HG02852 (cell line): ENCODE data around the gene PCDHGA9.
A peak's percentile ranks its signal among the peaks of the same experiment; 100 is the strongest.
"Not testable (repeated sequence)": the region's sequence is repeated elsewhere in the genome, so short reads cannot be mapped to it uniquely, and the experiment has no call there.

Experiments used
- ATAC-seq: cut with Tn5 transposase; IDR thresholded peaks from one replicate; pipeline ENCODE4 v1.9.1; 2021; ENCODE audit warnings: mild to moderate bottlenecking, moderate library complexity; ENCODE audit not compliant: unreplicated experiment

PCDHGA9 gene

DNA sequence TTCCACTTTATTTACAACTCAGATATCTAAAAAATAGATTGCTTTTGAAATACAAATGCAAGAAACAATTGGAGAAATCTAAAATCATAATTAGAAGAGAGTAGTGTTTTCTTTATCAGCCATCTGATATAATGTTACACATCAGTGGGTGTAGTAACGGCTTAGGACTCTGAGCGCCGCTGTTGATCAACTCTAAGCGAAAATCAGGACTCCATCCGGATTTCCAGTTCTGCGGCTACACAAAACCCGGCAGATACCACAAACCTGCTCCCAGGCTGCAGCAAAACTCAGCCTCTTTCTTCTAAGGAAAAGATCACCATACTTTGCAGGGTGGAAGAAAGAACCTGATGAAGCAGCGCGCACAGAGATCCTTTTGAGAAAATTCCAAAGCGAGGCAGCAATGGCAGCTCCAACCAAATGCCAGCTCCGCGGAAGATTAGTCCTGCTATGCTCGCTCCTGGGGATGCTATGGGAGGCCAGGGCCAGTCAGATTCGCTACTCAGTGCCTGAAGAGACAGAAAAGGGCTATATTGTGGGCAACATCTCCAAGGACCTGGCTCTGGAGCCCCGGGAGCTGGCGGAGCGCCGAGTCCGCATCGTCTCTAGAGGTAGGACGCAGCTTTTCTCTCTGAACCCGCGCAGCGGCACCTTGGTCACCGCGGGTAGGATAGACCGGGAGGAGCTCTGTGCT lies at the start of gene PCDHGA9:
Gene PCDHGA9 (plus strand): TSS at position 226 of the 691 bp plus-strand sequence. CDS start 175 bp downstream, at position 401.
- no peak for ATAC-seq

DNA sequence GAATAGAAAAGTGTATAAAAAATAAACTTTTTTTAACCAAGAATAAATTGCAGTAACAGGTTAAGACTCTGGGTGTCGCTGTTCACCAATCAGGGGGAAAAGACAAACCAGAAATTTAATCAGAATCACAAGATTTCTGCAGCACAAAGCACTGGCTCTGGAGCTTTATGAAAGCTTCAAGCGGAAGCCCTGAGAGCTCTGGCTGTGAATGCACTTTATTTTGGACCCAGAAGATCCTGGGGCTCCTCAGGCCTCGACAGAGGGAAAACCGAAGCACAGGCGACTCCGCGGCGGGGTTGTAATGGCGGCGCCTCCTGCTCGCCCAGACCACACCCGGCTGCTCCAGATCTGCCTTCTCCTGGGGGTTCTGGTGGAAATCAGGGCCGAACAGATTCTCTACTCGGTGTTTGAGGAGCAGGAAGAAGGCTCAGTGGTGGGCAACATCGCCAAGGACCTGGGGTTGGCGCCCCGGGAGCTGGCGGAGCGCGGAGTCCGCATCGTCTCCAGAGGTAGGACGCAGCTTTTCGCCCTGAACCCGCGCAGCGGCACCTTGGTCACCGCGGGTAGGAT lies 47.6 kb upstream of the PCDHGA9 start, which contains the start of gene PCDHGA4:
Gene PCDHGA4 (plus strand): TSS at position 122 of the 570 bp plus-strand sequence. CDS start 87 bp downstream, at position 209.
- ATAC-seq = no peak

DNA sequence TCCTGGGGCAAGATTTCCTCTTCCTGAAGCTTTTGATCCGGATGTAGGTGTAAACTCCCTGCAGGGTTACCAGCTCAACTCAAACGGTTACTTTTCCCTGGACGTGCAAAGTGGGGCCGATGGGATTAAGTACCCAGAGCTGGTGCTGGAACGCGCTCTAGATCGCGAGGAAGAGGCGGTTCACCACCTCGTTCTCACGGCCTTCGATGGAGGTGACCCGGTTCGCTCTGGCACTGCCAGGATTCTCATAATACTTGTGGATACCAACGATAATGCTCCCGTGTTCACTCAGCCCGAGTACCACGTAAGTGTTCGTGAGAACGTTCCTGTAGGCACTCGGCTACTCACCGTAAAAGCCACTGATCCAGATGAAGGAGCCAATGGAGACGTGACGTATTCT lies 46.9 kb upstream of the PCDHGA9 start:
- no peak for ATAC-seq

DNA sequence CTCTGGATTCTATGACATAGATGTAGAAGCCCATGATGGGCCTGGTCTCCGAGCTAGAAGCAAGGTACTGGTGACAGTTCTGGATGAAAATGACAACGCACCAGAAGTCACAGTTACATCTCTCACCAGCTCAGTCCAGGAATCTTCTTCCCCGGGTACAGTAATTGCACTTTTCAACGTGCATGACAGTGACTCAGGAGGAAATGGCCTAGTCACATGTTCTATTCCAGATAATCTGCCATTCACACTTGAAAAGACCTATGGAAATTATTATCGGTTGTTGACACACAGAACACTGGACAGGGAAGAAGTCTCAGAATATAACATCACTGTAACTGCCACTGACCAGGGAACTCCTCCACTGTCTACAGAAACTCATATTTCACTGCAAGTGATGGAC lies 46.4 kb upstream of the PCDHGA9 start:
- no peak for ATAC-seq

GRCh38 chr5:141356950-141357349 lies 45.6 kb upstream of the PCDHGA9 start:
- ATAC-seq = no peak

GRCh38 chr5:141359790-141360426 lies 42.7 kb upstream of the PCDHGA9 start, which contains the start of gene PCDHGB2:
TSS of gene PCDHGB2 (plus strand) at chr5:141359994. CDS start at chr5:141360136, 142 bp downstream.
- ATAC-seq = no peak

GRCh38 chr5:141360685-141361084 lies 41.9 kb upstream of the PCDHGA9 start:
- ATAC-seq = no peak

DNA sequence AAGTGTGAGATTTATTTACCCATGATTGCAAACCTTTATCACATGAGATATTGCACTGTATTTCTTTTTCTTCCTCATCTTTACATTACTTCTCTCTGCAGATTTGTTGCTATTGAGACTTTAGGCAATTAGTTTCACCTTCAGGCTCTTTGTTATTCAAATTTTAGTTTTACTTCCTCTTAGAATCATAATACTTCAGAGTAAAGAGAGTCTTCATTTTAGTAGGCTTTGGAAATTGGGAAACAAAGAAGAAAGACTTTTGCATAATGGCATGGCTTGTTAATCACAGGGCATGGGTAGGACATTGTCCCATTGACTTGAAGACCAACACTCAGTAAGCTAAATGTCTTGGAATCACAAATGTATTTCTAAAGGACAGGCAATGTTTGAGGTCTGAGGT lies 39.9 kb upstream of the PCDHGA9 start:
- no peak for ATAC-seq

DNA sequence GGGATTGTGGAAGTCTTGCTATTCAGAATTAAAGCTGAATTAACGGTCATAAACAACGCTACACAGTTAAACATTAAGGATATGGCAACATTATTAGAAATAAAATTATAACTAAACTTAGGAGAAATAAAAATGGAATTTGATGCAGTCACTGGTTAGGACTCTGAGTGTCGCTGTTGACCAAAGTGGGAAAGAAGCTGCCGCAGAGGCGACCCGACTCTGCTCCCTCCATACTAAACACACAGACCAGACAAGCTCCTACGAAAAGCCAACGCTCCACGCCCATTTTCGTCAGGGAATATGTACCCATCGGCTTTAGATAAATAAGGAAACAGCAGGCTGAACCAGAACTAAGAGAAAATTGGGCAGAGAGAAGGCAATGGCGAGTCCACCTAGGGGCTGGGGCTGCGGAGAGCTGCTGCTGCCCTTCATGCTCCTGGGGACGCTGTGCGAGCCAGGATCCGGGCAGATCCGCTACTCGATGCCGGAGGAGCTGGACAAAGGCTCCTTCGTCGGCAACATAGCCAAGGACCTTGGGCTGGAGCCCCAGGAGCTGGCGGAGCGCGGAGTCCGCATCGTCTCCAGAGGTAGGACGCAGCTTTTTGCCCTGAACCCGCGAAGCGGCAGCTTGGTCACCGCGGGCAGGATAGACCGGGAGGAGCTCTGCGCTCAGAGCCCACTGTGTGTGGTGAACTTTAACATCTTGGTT lies 38.5 kb upstream of the PCDHGA9 start, which contains the start of gene PCDHGA5:
Gene PCDHGA5 (plus strand): TSS at position 211 of the 709 bp plus-strand sequence. CDS start 169 bp downstream, at position 380.
- no peak for ATAC-seq

GRCh38 chr5:141366016-141366896 lies 36.3 kb upstream of the PCDHGA9 start:
- ATAC-seq = no peak

DNA sequence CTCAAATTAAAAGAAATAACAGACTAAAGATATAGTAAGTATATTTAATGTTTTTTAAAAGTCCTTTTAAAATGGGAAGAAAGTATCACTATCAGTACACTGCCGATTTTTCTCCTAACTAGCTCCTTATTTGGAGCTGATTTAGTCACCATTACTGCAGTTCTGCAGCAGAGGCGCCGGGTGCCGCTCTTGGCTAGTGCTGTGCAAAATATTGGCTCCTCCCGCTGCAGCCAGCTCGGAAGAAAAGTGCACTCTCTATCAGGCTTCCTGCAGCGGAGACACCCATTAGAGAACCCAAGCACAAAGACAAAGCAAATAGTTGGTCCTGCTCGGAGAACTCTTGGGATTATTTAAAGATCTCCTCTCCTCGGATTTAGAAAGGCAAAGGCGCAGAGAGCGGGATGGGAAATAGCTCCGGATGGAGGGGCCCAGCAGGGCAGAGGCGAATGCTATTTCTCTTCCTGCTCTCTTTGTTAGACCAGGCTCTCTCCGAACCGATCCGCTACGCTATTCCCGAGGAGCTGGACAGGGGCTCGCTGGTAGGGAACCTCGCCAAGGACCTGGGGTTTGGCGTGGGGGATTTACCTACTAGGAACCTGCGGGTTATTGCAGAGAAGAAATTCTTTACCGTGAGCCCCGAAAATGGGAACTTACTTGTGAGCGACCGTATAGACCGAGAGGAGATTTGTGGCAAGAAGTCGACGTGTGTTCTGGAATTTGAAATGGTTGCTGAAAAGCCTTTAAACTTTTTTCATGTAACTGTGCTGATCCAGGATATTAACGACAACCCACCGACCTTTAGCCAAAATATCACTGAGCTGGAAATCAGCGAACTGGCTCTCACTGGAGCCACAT lies 32.4 kb upstream of the PCDHGA9 start, which contains the start of gene PCDHGB3:
Gene PCDHGB3 (plus strand): TSS at position 249 of the 855 bp plus-strand sequence. CDS start 153 bp downstream, at position 402.
- ATAC-seq = peak; percentile 77

DNA sequence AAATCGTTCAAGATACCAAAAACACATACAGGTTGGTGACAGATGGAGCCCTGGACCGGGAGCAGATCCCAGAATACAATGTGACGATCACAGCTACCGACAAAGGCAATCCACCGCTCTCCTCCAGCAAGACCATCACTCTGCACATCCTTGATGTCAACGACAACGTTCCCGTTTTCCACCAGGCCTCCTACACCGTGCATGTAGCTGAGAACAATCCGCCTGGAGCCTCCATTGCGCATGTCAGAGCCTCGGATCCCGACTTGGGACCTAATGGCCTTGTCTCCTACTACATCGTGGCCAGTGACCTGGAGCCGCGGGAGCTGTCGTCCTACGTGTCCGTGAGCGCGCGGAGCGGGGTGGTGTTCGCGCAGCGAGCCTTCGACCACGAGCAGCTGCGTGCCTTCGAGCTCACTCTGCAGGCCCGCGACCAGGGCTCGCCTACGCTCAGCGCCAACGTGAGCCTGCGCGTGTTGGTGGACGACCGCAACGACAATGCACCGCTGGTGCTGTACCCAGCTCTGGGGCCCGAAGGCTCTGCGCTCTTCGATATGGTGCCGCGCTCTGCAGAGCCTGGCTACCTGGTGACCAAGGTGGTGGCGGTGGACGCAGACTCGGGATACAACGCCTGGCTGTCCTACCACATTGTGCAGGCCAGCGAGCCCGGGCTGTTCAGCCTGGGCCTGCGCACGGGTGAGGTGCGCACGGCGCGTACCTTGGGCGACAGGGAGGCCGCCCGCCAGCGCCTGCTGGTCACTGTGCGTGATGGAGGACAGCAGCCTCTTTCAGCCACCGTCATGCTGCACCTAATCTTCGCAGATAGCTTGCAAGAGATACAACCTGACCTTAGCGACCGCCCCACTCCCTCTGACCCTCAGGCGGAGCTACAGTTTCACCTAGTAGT lies 30.8 kb upstream of the PCDHGA9 start:
- no peak for ATAC-seq

GRCh38 chr5:141373673-141374317 lies 28.8 kb upstream of the PCDHGA9 start, which contains the start of gene PCDHGA6:
TSS of gene PCDHGA6 (plus strand) at chr5:141373891. CDS start at chr5:141374084, 193 bp downstream.
- ATAC-seq = no peak

DNA sequence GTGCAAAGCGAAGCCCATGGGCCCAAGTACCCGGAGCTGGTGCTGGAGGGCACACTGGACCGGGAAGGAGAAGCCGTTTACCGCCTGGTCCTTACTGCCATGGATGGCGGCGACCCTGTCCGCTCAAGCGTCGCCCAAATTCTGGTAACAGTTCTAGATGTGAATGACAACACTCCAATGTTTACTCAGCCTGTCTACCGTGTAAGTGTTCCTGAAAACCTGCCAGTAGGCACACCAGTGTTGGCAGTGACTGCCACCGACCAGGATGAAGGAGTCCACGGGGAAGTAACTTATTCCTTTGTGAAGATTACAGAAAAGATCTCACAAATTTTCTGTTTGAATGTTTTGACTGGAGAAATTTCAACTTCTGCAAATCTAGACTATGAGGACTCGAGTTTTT lies 28.0 kb upstream of the PCDHGA9 start:
- ATAC-seq = no peak

- ATAC-seq = not testable (repeated sequence)
Measured at GRCh38 chr5:141375444-141376155, 27.0 kb upstream of the PCDHGA9 start.

- no peak for ATAC-seq
Measured at GRCh38 chr5:141382469-141383294, 19.9 kb upstream of the PCDHGA9 start, which contains the start of gene PCDHGA7. TSS of gene PCDHGA7 (plus strand) at chr5:141382742. CDS start at chr5:141382900, 158 bp downstream.
